Ovary (tissue), 3 donors: ENCODE results near the gene OR10C1.

Experiments used
- CTCF ChIP-seq, 3 donors: fragments of 450-650 bp in 2 of 3; fragments of 200-600 bp in 1 of 3; IDR thresholded peaks; one replicate each; pipeline versions ENCODE4 v1.5.1 to v1.8.0; 2016 to 2022; ENCODE audit warnings: antibody characterized with exemption in 3 of 3, mild to moderate bottlenecking in 1 of 3
- EP300 ChIP-seq: sonication (generic); formaldehyde crosslinking; IDR thresholded peaks from one replicate; pipeline ENCODE4 v1.6.1; 2017; ENCODE audit warnings: antibody characterized with exemption
- POLR2A ChIP-seq: fragments of 450-650 bp; IDR thresholded peaks from one replicate; pipeline ENCODE4 v1.6.1; 2017; ENCODE audit warnings: antibody characterized with exemption, mild to moderate bottlenecking, moderate library complexity
- donor health status: DM: no; HTN: no; CAD: no.

DNA sequence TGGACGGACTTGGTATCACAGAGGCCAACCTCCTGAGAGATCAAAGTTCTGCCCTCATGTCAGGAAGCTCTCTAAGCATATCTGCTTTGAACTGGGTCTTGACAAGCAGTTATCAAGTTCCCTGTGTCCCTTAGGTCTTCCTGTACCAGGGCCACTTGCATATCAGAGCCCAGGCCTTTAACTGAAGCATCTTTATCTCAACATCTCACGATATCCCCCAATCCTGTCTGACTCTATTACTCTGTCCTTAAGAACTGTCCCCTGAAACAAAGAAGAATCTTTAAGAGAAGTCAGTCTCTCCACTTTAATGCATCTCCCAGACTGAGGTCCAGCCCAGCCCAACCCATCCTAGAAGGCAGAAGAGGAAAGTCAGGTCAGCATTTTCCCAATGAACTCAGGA, 40.5 kb downstream of the OR10C1 start:
- TF ChIP-seq CTCF (IDR thresholded peaks at IDR 0.05) (no peak), EP300 (no peak), POLR2A (no peak)
